Lower lobe of right lung (tissue), 2 donors: ENCODE results near the gene AEBP1. TPM values are rescaled to one million over a fixed set of nuclear protein-coding genes. Genes with fewer than 3 reads are reported as not detected.
A peak's percentile ranks its signal among the peaks of the same experiment; 100 is the strongest.

ENCODE experiments used
- ATAC-seq, 2 donors: fragments of 200-7000 bp; cut with Tn5 transposase; one replicate each; pipeline ENCODE4 v1.9.1; 2020 to 2022; ENCODE audit warnings: mild to moderate bottlenecking in 2 of 2, moderate library complexity in 2 of 2
- DNase-seq: peaks from one replicate; pipeline ENCODE4 v3.0.0-alpha.2; 2020
- H3K27ac ChIP-seq: fragments of 200-600 bp; one replicate; pipeline ENCODE4 v1.8.0; 2022
- H3K27me3 ChIP-seq: fragments of 200-600 bp; one replicate; pipeline ENCODE4 v1.8.0; 2022; ENCODE audit warnings: low read depth
- H3K36me3 ChIP-seq: fragments of 200-600 bp; one replicate; pipeline ENCODE4 v1.8.0; 2022; ENCODE audit warnings: mild to moderate bottlenecking
- H3K4me1 ChIP-seq: fragments of 200-600 bp; one replicate; pipeline ENCODE4 v1.8.0; 2022
- H3K4me3 ChIP-seq: fragments of 200-600 bp; one replicate; pipeline ENCODE4 v1.8.0; 2022; ENCODE audit warnings: mild to moderate bottlenecking
- H3K9me3 ChIP-seq: fragments of 200-600 bp; one replicate; pipeline ENCODE4 v1.8.0; 2022
- CTCF ChIP-seq: fragments of 200-600 bp; IDR thresholded peaks from one replicate; pipeline ENCODE4 v1.8.0; 2022; ENCODE audit warnings: antibody characterized with exemption, mild to moderate bottlenecking
- intact Hi-C: fragments of 100-400 bp; cut with DNase I; formaldehyde crosslinking; loops from one replicate; pipeline ENCODE4 v1.11.0; 2022
- total RNA-seq: library from RNA; stranded (reverse); fragmentation: NEBNext Ultra II Directional; extraction: Animal tissue kit (Norgen Biotek cat#: 25700); gene quantifications from one replicate; pipeline ENCODE4 v1.2.1, GENCODE V29; 2021
- donor health status: DM: no; HTN: yes; CAD: no; lungs with severe emphysema.

AEBP1 gene
- total RNA-seq, 1 donor from 2014 or later, result 82.5 TPM

GRCh38 chr7:44098092-44099068, 5.8 kb upstream of the AEBP1 start:
- Histone ChIP-seq H3K4me1 (peaks cover 13% of the 10 kb centered on the region), H3K27ac (no peak overlapping the region), H3K4me3 (no peak overlapping the region), H3K9me3 (no peaks in the 10 kb centered on the region), H3K27me3 (peaks cover 3% of the 10 kb centered on the region), H3K36me3 (no peaks in the 10 kb centered on the region)
- no peak for DNase-seq
- ATAC-seq, result no peak
- intact Hi-C loops, result no loop called here
- TF ChIP-seq CTCF, result no peak

- no peak for ATAC-seq
- no peak overlapping the region for H3K4me3 ChIP-seq
- H3K27ac ChIP-seq, result no peak overlapping the region
- peaks cover 12% of the 10 kb centered on the region for H3K4me1 ChIP-seq
- no peak for DNase-seq
- TF ChIP-seq CTCF, result no peak
- intact Hi-C loops, result no loop called here
- H3K36me3 ChIP-seq, result no peaks in the 10 kb centered on the region
- H3K27me3 ChIP-seq, result peaks cover 12% of the 10 kb centered on the region
- no peaks in the 10 kb centered on the region for H3K9me3 ChIP-seq
These were observed 4.5 kb upstream of the AEBP1 start for GRCh38 chr7:44099669-44100068.

GRCh38 chr7:44100458-44101302, 3.5 kb upstream of the AEBP1 start:
- no peak for DNase-seq
- intact Hi-C loops, result no loop called here
- no peak for TF ChIP-seq CTCF
- H3K27ac ChIP-seq, result peak overlapping the region; percentile 64
- peaks cover 4% of the 10 kb centered on the region for H3K4me1 ChIP-seq
- H3K4me3 ChIP-seq, result no peak overlapping the region
- peaks cover 20% of the 10 kb centered on the region for H3K27me3 ChIP-seq
- ATAC-seq, result peak in 1 of 2 donors; percentile 24
- no peaks in the 10 kb centered on the region for H3K9me3 ChIP-seq
- no peaks in the 10 kb centered on the region for H3K36me3 ChIP-seq

- ATAC-seq, result no peak
- no peak overlapping the region for H3K4me3 ChIP-seq
- no peak for TF ChIP-seq CTCF
- no peak for DNase-seq
- no peaks in the 10 kb centered on the region for H3K36me3 ChIP-seq
- peaks cover 4% of the 10 kb centered on the region for H3K4me1 ChIP-seq
- H3K9me3 ChIP-seq, result no peaks in the 10 kb centered on the region
- intact Hi-C loops, result no loop called here
- H3K27ac ChIP-seq, result peak overlapping the region; percentile 64
- H3K27me3 ChIP-seq, result peaks cover 20% of the 10 kb centered on the region
These were observed 2.7 kb upstream of the AEBP1 start for GRCh38 chr7:44101303-44101965.
